A549 (cell line): ENCODE data around the gene QPCT.

Experiments
- BHLHE40 ChIP-seq: IDR thresholded peaks from 2 replicates; pipeline ENCODE4 v1.6.1; 2012; ENCODE audit warnings: low read depth, low read length, inconsistent platforms
- CBX2 ChIP-seq: fragments of 200-600 bp; sonication (generic); IDR thresholded peaks from 2 replicates; pipeline ENCODE4 v1.6.1; 2016; ENCODE audit warnings: low read depth, mild to moderate bottlenecking, borderline replicate concordance
- FOSL2 ChIP-seq, 2 experiments: fragments of 450-650 bp in 1 of 2; fragments of >200 bp in 1 of 2; sonication (Bioruptor Twin) in 1 of 2; formaldehyde crosslinking; IDR thresholded peaks; 2 replicates each; pipeline versions ENCODE4 v1.5.0 to v1.6.1; 2016 to 2020; ENCODE audit warnings: mild to moderate bottlenecking in 1 of 2, moderate library complexity in 1 of 2
- RFX5 ChIP-seq: fragments of 450-650 bp; IDR thresholded peaks from 2 replicates; pipeline ENCODE4 v1.7.1; 2014; ENCODE audit warnings: antibody characterized with exemption, mild to moderate bottlenecking, moderate library complexity
- TF ChIP-seq, protein P1 (sequence below): fragments of >200 bp; sonication (Bioruptor Twin); formaldehyde crosslinking; IDR thresholded peaks from 3 replicates; pipeline ENCODE4 v1.5.1; 2016
- TF ChIP-seq, protein P2 (sequence below): fragments of 200-600 bp; sonication (generic); IDR thresholded peaks from 2 replicates; pipeline ENCODE4 v1.6.1; 2016; ENCODE audit warnings: antibody characterized with exemption, mild to moderate bottlenecking, moderate library complexity

DNA sequence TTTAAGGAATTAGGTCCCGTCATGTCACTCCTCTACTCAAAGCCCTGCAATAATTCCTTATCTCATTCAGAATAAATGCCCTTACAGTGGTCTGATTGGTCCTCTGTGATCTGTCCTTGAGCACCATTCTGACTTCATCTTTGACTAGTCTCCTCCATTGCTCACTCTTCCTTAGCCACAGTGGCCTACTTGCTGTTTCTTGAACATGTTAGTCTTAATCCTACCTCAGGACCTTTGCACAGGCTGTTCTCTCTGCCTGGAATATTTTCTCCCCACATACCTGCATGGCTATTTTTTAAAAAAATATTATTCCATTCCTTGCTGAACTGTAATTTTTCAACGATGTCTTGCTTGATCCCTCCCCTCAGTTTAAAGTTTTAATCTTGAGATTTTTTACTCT is 48.0 kb downstream of the QPCT start:
- TF ChIP-seq RFX5: no peak
- TF ChIP-seq, protein P1, sequence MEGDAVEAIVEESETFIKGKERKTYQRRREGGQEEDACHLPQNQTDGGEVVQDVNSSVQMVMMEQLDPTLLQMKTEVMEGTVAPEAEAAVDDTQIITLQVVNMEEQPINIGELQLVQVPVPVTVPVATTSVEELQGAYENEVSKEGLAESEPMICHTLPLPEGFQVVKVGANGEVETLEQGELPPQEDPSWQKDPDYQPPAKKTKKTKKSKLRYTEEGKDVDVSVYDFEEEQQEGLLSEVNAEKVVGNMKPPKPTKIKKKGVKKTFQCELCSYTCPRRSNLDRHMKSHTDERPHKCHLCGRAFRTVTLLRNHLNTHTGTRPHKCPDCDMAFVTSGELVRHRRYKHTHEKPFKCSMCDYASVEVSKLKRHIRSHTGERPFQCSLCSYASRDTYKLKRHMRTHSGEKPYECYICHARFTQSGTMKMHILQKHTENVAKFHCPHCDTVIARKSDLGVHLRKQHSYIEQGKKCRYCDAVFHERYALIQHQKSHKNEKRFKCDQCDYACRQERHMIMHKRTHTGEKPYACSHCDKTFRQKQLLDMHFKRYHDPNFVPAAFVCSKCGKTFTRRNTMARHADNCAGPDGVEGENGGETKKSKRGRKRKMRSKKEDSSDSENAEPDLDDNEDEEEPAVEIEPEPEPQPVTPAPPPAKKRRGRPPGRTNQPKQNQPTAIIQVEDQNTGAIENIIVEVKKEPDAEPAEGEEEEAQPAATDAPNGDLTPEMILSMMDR: no peak
- TF ChIP-seq CBX2: no peak
- TF ChIP-seq FOSL2 (IDR thresholded peaks at IDR 0.05): no peak
- TF ChIP-seq FOSL2 (CRISPR knock-in tag; IDR thresholded peaks at IDR 0.05): no peak
- TF ChIP-seq, protein P2, sequence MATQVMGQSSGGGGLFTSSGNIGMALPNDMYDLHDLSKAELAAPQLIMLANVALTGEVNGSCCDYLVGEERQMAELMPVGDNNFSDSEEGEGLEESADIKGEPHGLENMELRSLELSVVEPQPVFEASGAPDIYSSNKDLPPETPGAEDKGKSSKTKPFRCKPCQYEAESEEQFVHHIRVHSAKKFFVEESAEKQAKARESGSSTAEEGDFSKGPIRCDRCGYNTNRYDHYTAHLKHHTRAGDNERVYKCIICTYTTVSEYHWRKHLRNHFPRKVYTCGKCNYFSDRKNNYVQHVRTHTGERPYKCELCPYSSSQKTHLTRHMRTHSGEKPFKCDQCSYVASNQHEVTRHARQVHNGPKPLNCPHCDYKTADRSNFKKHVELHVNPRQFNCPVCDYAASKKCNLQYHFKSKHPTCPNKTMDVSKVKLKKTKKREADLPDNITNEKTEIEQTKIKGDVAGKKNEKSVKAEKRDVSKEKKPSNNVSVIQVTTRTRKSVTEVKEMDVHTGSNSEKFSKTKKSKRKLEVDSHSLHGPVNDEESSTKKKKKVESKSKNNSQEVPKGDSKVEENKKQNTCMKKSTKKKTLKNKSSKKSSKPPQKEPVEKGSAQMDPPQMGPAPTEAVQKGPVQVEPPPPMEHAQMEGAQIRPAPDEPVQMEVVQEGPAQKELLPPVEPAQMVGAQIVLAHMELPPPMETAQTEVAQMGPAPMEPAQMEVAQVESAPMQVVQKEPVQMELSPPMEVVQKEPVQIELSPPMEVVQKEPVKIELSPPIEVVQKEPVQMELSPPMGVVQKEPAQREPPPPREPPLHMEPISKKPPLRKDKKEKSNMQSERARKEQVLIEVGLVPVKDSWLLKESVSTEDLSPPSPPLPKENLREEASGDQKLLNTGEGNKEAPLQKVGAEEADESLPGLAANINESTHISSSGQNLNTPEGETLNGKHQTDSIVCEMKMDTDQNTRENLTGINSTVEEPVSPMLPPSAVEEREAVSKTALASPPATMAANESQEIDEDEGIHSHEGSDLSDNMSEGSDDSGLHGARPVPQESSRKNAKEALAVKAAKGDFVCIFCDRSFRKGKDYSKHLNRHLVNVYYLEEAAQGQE: no peak
- no peak for TF ChIP-seq BHLHE40
